Ovary (tissue), 9 donors: ENCODE measurements around the gene CNEP1R1. TPM values are rescaled to one million over a fixed set of nuclear protein-coding genes. Genes with fewer than 3 reads are reported as not detected.

ENCODE experiments used
- DNase-seq, 5 donors: peaks; one replicate each; pipeline ENCODE4 v3.0.0-alpha.2; 2019 to 2020
- H3K27ac ChIP-seq, 2 donors: fragments of 200-600 bp; one replicate each; pipeline versions ENCODE4 v1.5.1 to v1.8.0; 2019 to 2022
- H3K27me3 ChIP-seq: fragments of 200-600 bp; one replicate; pipeline ENCODE4 v1.8.0; 2022
- H3K36me3 ChIP-seq: fragments of 200-600 bp; sonication (generic); one replicate; pipeline ENCODE4 v1.5.1; 2019
- H3K4me1 ChIP-seq: one replicate; pipeline ENCODE4 v1.8.1; 2013; ENCODE audit warnings: mild to moderate bottlenecking, moderate library complexity; ENCODE audit not compliant: insufficient read depth
- H3K4me3 ChIP-seq: fragments of 200-600 bp; sonication (generic); one replicate; pipeline ENCODE4 v1.5.1; 2017
- H3K9me3 ChIP-seq, 2 donors: fragments of 200-600 bp in 1 of 2; sonication (generic) in 1 of 2; one replicate each; pipeline versions ENCODE4 v1.5.1 to v1.8.1; 2013 to 2019; ENCODE audit warnings: mild to moderate bottlenecking in 1 of 2, moderate library complexity in 1 of 2
- CTCF ChIP-seq, 3 donors: fragments of 450-650 bp in 2 of 3; fragments of 200-600 bp in 1 of 3; IDR thresholded peaks; one replicate each; pipeline versions ENCODE4 v1.5.1 to v1.8.0; 2016 to 2022; ENCODE audit warnings: antibody characterized with exemption in 3 of 3, mild to moderate bottlenecking in 1 of 3
- EP300 ChIP-seq: sonication (generic); formaldehyde crosslinking; IDR thresholded peaks from one replicate; pipeline ENCODE4 v1.6.1; 2017; ENCODE audit warnings: antibody characterized with exemption
- POLR2A ChIP-seq: fragments of 450-650 bp; IDR thresholded peaks from one replicate; pipeline ENCODE4 v1.6.1; 2017; ENCODE audit warnings: antibody characterized with exemption, mild to moderate bottlenecking, moderate library complexity
- WGBS, 3 donors: extraction: QIAGEN DNeasy Blood & Tissue Kit in 1 of 3; methylation state at CpG; one replicate each; pipeline versions ENCODE4 v1.1.5 to v1.1.7; 2013 to 2017; 5-methylcytosine and 5-hydroxymethylcytosine counted together
- intact Hi-C, 4 donors: fragments of 100-400 bp; cut with DNase I; formaldehyde crosslinking; loops; one replicate each; pipeline versions ENCODE4 v1.11.0 to v1.15.1; 2022 to 2023
- polyA plus RNA-seq, 2 donors: library from polyadenylated mRNA; stranded (reverse); fragments of 200-250 nt in 1 of 2; fragments of 350-450 nt in 1 of 2; fragmentation: Illumina TruSeq in 1 of 2; extraction: RNeasy Lipid Tissue Mini Kit (QIAGEN cat#74804) in 1 of 2; gene quantifications; one replicate each; pipeline ENCODE4 v1.2.3, GENCODE V29; 2013 to 2014
- total RNA-seq, 7 donors: library from RNA; depleted of rRNA in 2 of 7; stranded (reverse); fragments of >200 nt in 2 of 7; fragmentation: NEBNext Ultra II Directional in 3 of 7; extraction: Animal tissue kit (Norgen Biotek cat#: 25700) in 3 of 7; gene quantifications; one replicate each; pipeline versions ENCODE4 v1.1.0 to v1.2.4, GENCODE V29; 2016 to 2023
- donor health status: DM: no; HTN: no; CAD: no; lungs with moderate emphysema.
- donor health status: DM: no; HTN: no; CAD: no.
- donor health status: Bipolar disorder and iron deficiency.
- donor health status: DM: yes; HTN: yes; CAD: no.
- donor health status: DM: no; HTN: no; CAD: no.
- donor health status: DM: yes; HTN: yes; CAD: no.

The CNEP1R1 gene
- total and polyA plus RNA-seq, 9 donors, result 8.3 to 19.0 (median 13.3) TPM

GRCh38 chr16:50058091-50058771, 33.2 kb downstream of the CNEP1R1 start:
- DNase-seq, result no peak
- Histone ChIP-seq H3K36me3 (no peaks in the 10 kb centered on the region), H3K27me3 (no peaks in the 10 kb centered on the region), H3K27ac (no peak overlapping the region), H3K4me3 (no peak overlapping the region), H3K4me1 (no peaks in the 10 kb centered on the region), H3K9me3 (no peaks in the 10 kb centered on the region)
- TF ChIP-seq EP300, result no peak
- TF ChIP-seq POLR2A, result no peak
- TF ChIP-seq CTCF (IDR thresholded peaks at IDR 0.05), result no peak
- WGBS, 3 donors, result 90 to 93% (median 91%) methylated on average over 21 to 28 of the region's 28 CpGs
- intact Hi-C loops, result no loop called here

DNA sequence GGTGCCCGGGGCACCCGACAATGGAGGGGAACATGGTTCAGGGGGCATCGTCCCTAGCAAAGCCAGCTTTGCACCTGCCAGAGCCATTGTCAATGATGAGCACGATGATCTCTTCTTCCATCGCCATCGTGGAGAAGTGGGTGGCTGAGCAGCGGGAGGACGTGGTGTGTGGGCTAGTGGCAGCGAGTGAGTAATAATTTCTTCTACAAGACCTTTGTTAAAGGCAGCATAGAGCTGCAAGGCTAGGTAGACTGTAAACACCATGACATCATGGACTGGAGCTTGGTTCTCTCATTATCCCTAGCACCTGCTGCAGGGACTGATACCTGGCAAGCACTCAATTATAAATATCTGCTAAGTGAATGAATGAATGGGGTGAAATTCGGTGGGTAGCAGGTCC, 34.1 kb downstream of the CNEP1R1 start:
- 87 to 93% (median 87%) methylated on average over 10 of the region's 10 CpGs for WGBS, 3 donors
- H3K9me3 ChIP-seq, result no peaks in the 10 kb centered on the region
- H3K27ac ChIP-seq, result no peak overlapping the region
- H3K4me3 ChIP-seq, result no peak overlapping the region
- TF ChIP-seq CTCF (IDR thresholded peaks at IDR 0.05), result no peak
- TF ChIP-seq EP300, result no peak
- TF ChIP-seq POLR2A, result no peak
- H3K27me3 ChIP-seq, result no peaks in the 10 kb centered on the region
- intact Hi-C loops, result no loop called here
- no peaks in the 10 kb centered on the region for H3K4me1 ChIP-seq
- DNase-seq, result no peak
- H3K36me3 ChIP-seq, result no peaks in the 10 kb centered on the region

DNA sequence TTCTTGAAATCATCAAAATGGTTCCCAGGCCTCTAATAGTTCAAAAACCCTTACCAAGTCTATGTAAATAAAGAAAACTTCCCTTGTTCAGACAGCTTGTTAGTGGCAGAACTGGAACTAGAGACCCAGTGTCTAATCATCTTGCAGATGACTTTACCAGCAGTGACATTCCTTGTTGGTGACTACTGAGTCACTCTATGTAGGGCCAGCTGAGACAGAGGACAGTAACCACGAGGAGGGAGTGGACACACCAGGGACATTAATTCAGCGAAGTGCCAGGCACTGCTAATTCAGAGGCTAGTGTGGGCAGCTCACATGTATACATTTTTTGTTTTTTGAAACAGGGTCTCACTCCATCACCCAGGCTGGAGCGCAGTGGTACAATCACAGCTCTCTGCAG, 34.6 kb downstream of the CNEP1R1 start:
- Histone ChIP-seq H3K9me3 (no peaks in the 10 kb centered on the region), H3K4me1 (no peaks in the 10 kb centered on the region), H3K4me3 (no peak overlapping the region), H3K27me3 (no peaks in the 10 kb centered on the region), H3K27ac (no peak overlapping the region), H3K36me3 (no peaks in the 10 kb centered on the region)
- TF ChIP-seq EP300 (no peak), POLR2A (no peak), CTCF (IDR thresholded peaks at IDR 0.05) (no peak)
- 64 to 87% (median 86%) methylated on average over 3 of the region's 3 CpGs for WGBS, 3 donors
- DNase-seq, result no peak
- intact Hi-C loops, result no loop called here

DNA sequence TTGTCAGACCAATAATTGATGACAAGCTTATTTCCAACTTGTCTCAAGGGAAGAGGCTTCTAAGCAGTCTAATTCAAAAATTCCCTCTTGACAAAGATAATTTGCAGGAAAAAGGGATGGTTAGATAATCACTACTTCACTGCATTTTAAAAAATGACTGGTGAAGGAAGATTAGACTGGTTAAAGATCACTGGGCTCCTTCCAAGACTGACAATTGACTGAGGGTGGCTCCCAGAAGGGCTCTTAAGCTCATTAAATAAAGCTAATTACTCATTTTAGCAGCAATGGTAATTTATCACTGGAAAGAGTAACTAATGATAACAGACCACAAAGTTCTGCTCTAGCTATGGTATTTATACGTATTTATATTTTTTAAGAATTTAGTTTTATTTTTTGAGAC, 36.3 kb downstream of the CNEP1R1 start:
- Histone ChIP-seq H3K27me3 (no peaks in the 10 kb centered on the region), H3K9me3 (no peaks in the 10 kb centered on the region), H3K4me3 (no peak overlapping the region), H3K4me1 (peaks cover 1% of the 10 kb centered on the region), H3K36me3 (no peaks in the 10 kb centered on the region), H3K27ac (no peak overlapping the region)
- 0 to 42% (median 39%) methylated on average over 1 of the region's 1 CpG for WGBS, 3 donors
- intact Hi-C loops, result no loop called here
- TF ChIP-seq CTCF (IDR thresholded peaks at IDR 0.05), result no peak
- TF ChIP-seq EP300, result no peak
- TF ChIP-seq POLR2A, result no peak
- DNase-seq, result no peak
